SK-N-SH (cell line): ENCODE measurements around the gene COLQ. TPM values are rescaled to one million over a fixed set of nuclear protein-coding genes. Genes with fewer than 3 reads are reported as not detected.

Experiments
- CTCF ChIA-PET: fragments of 300-600, 350-600 bp; formaldehyde crosslinking; extraction: SDS; loops from one replicate; lab custom pipeline; 2021; lab: Yijun Ruan, JAX
- POLR2A ChIA-PET: fragments of 350-600 bp; sonication (Branson Sonifier 250); formaldehyde crosslinking; extraction: SDS; loops from one replicate; lab custom pipeline; 2020; ENCODE audit warnings: antibody characterized with exemption, inconsistent platforms; lab: Yijun Ruan, JAX
- DNase-seq: peaks from one replicate; pipeline ENCODE4 v3.0.0; 2012
- H2AFZ ChIP-seq: fragments of 200-600 bp; sonication (generic); 2 replicates; pipeline ENCODE4 v1.8.1; 2016; ENCODE audit warnings: antibody characterized with exemption, mild to moderate bottlenecking, low read depth
- H3F3A ChIP-seq: fragments of 200-600 bp; sonication (generic); replicated peaks from 2 replicates; pipeline ENCODE3; 2016; ENCODE audit warnings: antibody characterized with exemption, mild to moderate bottlenecking; ENCODE audit not compliant: insufficient read depth
- H3K27ac ChIP-seq, 2 experiments: fragments of 200-500 bp in 1 of 2; fragments of 200-600 bp in 1 of 2; sonication (Bioruptor generic) in 1 of 2; sonication (generic), shearing (Covaris generic) in 1 of 2; 2 replicates each; pipeline versions ENCODE4 v1.5.1 to v1.6.1; 2014 to 2016; ENCODE audit warnings: low read depth in 2 of 2, inconsistent platforms in 1 of 2, low read length in 1 of 2, mild to moderate bottlenecking in 1 of 2, mixed read lengths in 1 of 2
- H3K27me3 ChIP-seq: fragments of 200-600 bp; sonication (generic), shearing (Covaris generic); 2 replicates; pipeline ENCODE4 v1.6.1; 2016; ENCODE audit warnings: mixed run types; ENCODE audit not compliant: insufficient read depth
- H3K36me3 ChIP-seq, 2 experiments: fragments of 200-500 bp in 1 of 2; fragments of 200-600 bp in 1 of 2; sonication (Bioruptor generic) in 1 of 2; sonication (generic) in 1 of 2; replicated peaks in 1 of 2; 2 replicates each; pipeline versions ENCODE3 to v1.5.1; 2014 to 2016; ENCODE audit warnings: low read length in 1 of 2, mild to moderate bottlenecking in 1 of 2; ENCODE audit not compliant: insufficient read depth in 2 of 2, control insufficient read depth in 1 of 2
- H3K4me1 ChIP-seq, 2 experiments: fragments of 200-500 bp in 1 of 2; fragments of 200-600 bp in 1 of 2; sonication (Bioruptor generic) in 1 of 2; sonication (generic), shearing (Covaris generic) in 1 of 2; 2 replicates each; pipeline versions ENCODE4 v1.5.1 to v1.6.1; 2014 to 2016; ENCODE audit warnings: low read depth in 1 of 2, low read length in 1 of 2, mixed run types in 1 of 2; ENCODE audit not compliant: insufficient read depth in 2 of 2, control insufficient read depth in 1 of 2
- H3K4me2 ChIP-seq: fragments of 200-600 bp; sonication (generic), shearing (Covaris generic); 2 replicates; pipeline ENCODE4 v1.6.1; 2017; ENCODE audit warnings: mixed run types
- H3K4me3 ChIP-seq, 2 experiments: fragments of 200-500 bp in 1 of 2; fragments of 200-600 bp in 1 of 2; sonication (Bioruptor generic) in 1 of 2; sonication (generic), shearing (Covaris generic) in 1 of 2; 2 replicates each; pipeline versions ENCODE4 v1.5.1 to v1.8.1; 2014 to 2016; ENCODE audit warnings: low read depth in 2 of 2, inconsistent platforms in 1 of 2, low read length in 1 of 2, mild to moderate bottlenecking in 1 of 2, mixed read lengths in 1 of 2, moderate library complexity in 1 of 2
- H3K79me2 ChIP-seq: fragments of 200-600 bp; sonication (generic); 2 replicates; pipeline ENCODE4 v1.8.1; 2017; ENCODE audit warnings: mild to moderate bottlenecking; ENCODE audit not compliant: insufficient read depth
- H3K9ac ChIP-seq: fragments of 200-600 bp; sonication (generic); 2 replicates; pipeline ENCODE4 v1.6.1; 2017; ENCODE audit warnings: mixed run types
- H3K9me2 ChIP-seq: fragments of 200-600 bp; sonication (generic); 2 replicates; pipeline ENCODE4 v1.6.1; 2017; ENCODE audit warnings: mixed run types
- H3K9me3 ChIP-seq: fragments of 200-600 bp; sonication (generic); 2 replicates; pipeline ENCODE4 v1.6.1; 2017; ENCODE audit warnings: mixed run types, mild to moderate bottlenecking, moderate library complexity
- H4K20me1 ChIP-seq: fragments of 200-600 bp; sonication (generic); 2 replicates; pipeline ENCODE4 v1.6.1; 2017; ENCODE audit warnings: mild to moderate bottlenecking, mixed run types; ENCODE audit not compliant: insufficient read depth
- CHD2 ChIP-seq: fragments of 150-350 bp; IDR thresholded peaks from 2 replicates; pipeline ENCODE4 v1.6.1; 2018; ENCODE audit warnings: low read length; ENCODE audit not compliant: partially characterized antibody
- ELF1 ChIP-seq: IDR thresholded peaks from 2 replicates; pipeline ENCODE4 v1.4.0; 2012
- EZH2phosphoT487 ChIP-seq: fragments of 200-600 bp; sonication (generic); IDR thresholded peaks from 2 replicates; pipeline ENCODE4 v1.6.1; 2017; ENCODE audit warnings: low read depth, mixed run types, mild to moderate bottlenecking, antibody characterized with exemption, moderate library complexity, borderline replicate concordance
- FOXJ3 ChIP-seq: sonication (generic); formaldehyde crosslinking; IDR thresholded peaks from 2 replicates; pipeline ENCODE4 v1.5.1; 2020; ENCODE audit warnings: mild to moderate bottlenecking, missing genetic modification reagents
- FOXM1 ChIP-seq: IDR thresholded peaks from 2 replicates; pipeline ENCODE4 v1.4.0; 2012; ENCODE audit warnings: low read depth, mild to moderate bottlenecking
- GABPA ChIP-seq: IDR thresholded peaks from 2 replicates; pipeline ENCODE4 v1.4.0; 2012; ENCODE audit warnings: low read depth, mild to moderate bottlenecking
- GATA2 ChIP-seq: sonication (generic); formaldehyde crosslinking; IDR thresholded peaks from 2 replicates; pipeline ENCODE4 v1.5.0; 2020; ENCODE audit warnings: mild to moderate bottlenecking, missing genetic modification reagents
- IRF3 ChIP-seq: fragments of 150-350 bp; IDR thresholded peaks from 2 replicates; pipeline ENCODE4 v1.6.1; 2016; ENCODE audit warnings: mild to moderate bottlenecking, low read depth, low read length
- JUND ChIP-seq: IDR thresholded peaks from 2 replicates; pipeline ENCODE4 v1.4.0; 2012
- MEF2A ChIP-seq: IDR thresholded peaks from 2 replicates; pipeline ENCODE4 v1.4.0; 2012; ENCODE audit warnings: low read depth, borderline replicate concordance
- MXI1 ChIP-seq: IDR thresholded peaks from 2 replicates; pipeline ENCODE4 v1.6.1; 2012; ENCODE audit warnings: mild to moderate bottlenecking, low read depth, low read length, improper control_type of control experiment
- NFIC ChIP-seq: IDR thresholded peaks from 2 replicates; pipeline ENCODE4 v1.4.0; 2012; ENCODE audit warnings: borderline replicate concordance
- NRF1 ChIP-seq: IDR thresholded peaks from 2 replicates; pipeline ENCODE4 v1.6.1; 2012; ENCODE audit warnings: low read depth, mild to moderate bottlenecking, low read length
- PBX3 ChIP-seq: IDR thresholded peaks from 2 replicates; pipeline ENCODE4; 2012
- POLR2AphosphoS5 ChIP-seq: IDR thresholded peaks from 2 replicates; pipeline ENCODE4 v1.6.1; 2012; ENCODE audit warnings: low read depth, low read length
- RAD21 ChIP-seq: IDR thresholded peaks from 2 replicates; pipeline ENCODE4 v1.6.1; 2012; ENCODE audit warnings: mild to moderate bottlenecking, low read length
- RCOR1 ChIP-seq: fragments of 150-350 bp; IDR thresholded peaks from 2 replicates; pipeline ENCODE4 v1.6.1; 2017; ENCODE audit warnings: antibody characterized with exemption, low read length
- RFX5 ChIP-seq: IDR thresholded peaks from 2 replicates; pipeline ENCODE4 v1.6.1; 2012; ENCODE audit warnings: mild to moderate bottlenecking, improper control_type of control experiment, low read length
- RXRA ChIP-seq: IDR thresholded peaks from 2 replicates; pipeline ENCODE4 v1.4.0; 2012; ENCODE audit warnings: low read depth, mild to moderate bottlenecking, borderline replicate concordance
- SIN3A ChIP-seq: IDR thresholded peaks from 2 replicates; pipeline ENCODE4 v1.6.1; 2012; ENCODE audit warnings: low read depth, mild to moderate bottlenecking, low read length, moderate library complexity, borderline replicate concordance
- SMC3 ChIP-seq: IDR thresholded peaks from 2 replicates; pipeline ENCODE4 v1.6.1; 2012; ENCODE audit warnings: low read depth, low read length, improper control_type of control experiment
- USF1 ChIP-seq: IDR thresholded peaks from 2 replicates; pipeline ENCODE4 v1.4.0; 2012; ENCODE audit warnings: low read depth, borderline replicate concordance
- YY1 ChIP-seq: IDR thresholded peaks from 2 replicates; pipeline ENCODE4 v1.4.0; 2012; ENCODE audit warnings: low read depth, mild to moderate bottlenecking
- WGBS: methylation state at CpG from one replicate; pipeline ENCODE4 v1.1.6; 2017; ENCODE audit warnings: low lambda C conversion rate; 5-methylcytosine and 5-hydroxymethylcytosine counted together
- polyA plus RNA-seq, 3 experiments: library from polyadenylated mRNA; depleted of rRNA; stranded (reverse); fragments of >200 nt; gene quantifications; 2 replicates each; pipeline ENCODE4 v1.2.3, GENCODE V29; 2012
- TF ChIP-seq, protein P1 (sequence below): fragments of 200-600 bp; sonication (generic); IDR thresholded peaks from 2 replicates; pipeline ENCODE4 v1.6.1; 2017; ENCODE audit warnings: antibody characterized with exemption, mild to moderate bottlenecking, moderate library complexity
- TF ChIP-seq, protein P2 (sequence below): IDR thresholded peaks from 2 replicates; pipeline ENCODE4 v1.4.0; 2012; ENCODE audit warnings: low read depth

Gene COLQ
- polyA plus RNA-seq, 1 of the 3 experiments (the other 2 are of a cell fraction): 1.5 TPM

- no peak overlapping the region for H3K9ac ChIP-seq
- no peaks in the 10 kb centered on the region for H3K27me3 ChIP-seq
- CTCF ChIA-PET: interaction anchor here (0.7 to 5.3 kb wide), 33 partner anchors 10 to 357 kb away, joined by 3 to 59 read pairs (median 5); partner anchors contain the start of genes CAPN7, COLQ, EAF1 and METTL6
- peaks cover 15 to 22% of the 10 kb centered on the region in 2 experiments for H3K36me3 ChIP-seq
- no peaks in the 10 kb centered on the region for H4K20me1 ChIP-seq
- H3K9me3 ChIP-seq: no peaks in the 10 kb centered on the region
- no peaks in the 10 kb centered on the region for H3K9me2 ChIP-seq
- peak; percentile 58 for DNase-seq
- peaks cover 14% of the 10 kb centered on the region for H3F3A ChIP-seq
- WGBS: 2% methylated on average over 3 of the region's 3 CpGs
- POLR2A ChIA-PET: no interaction called here
- no peak overlapping the region for H2AFZ ChIP-seq
- no peak overlapping the region for H3K4me3 ChIP-seq
- no peaks in the 10 kb centered on the region for H3K79me2 ChIP-seq
- no peak overlapping the region; the same call in 1 of the 2 replicates for H3K4me2 ChIP-seq
- TF ChIP-seq GABPA: no peak
- no peak for TF ChIP-seq RFX5
- no peak for TF ChIP-seq EZH2phosphoT487
- TF ChIP-seq GATA2: no peak
- TF ChIP-seq MXI1: no peak
- TF ChIP-seq IRF3: no peak
- TF ChIP-seq JUND: no peak
- no peak for TF ChIP-seq RXRA
- TF ChIP-seq ELF1: no peak
- TF ChIP-seq MEF2A: no peak
- TF ChIP-seq, protein P1, sequence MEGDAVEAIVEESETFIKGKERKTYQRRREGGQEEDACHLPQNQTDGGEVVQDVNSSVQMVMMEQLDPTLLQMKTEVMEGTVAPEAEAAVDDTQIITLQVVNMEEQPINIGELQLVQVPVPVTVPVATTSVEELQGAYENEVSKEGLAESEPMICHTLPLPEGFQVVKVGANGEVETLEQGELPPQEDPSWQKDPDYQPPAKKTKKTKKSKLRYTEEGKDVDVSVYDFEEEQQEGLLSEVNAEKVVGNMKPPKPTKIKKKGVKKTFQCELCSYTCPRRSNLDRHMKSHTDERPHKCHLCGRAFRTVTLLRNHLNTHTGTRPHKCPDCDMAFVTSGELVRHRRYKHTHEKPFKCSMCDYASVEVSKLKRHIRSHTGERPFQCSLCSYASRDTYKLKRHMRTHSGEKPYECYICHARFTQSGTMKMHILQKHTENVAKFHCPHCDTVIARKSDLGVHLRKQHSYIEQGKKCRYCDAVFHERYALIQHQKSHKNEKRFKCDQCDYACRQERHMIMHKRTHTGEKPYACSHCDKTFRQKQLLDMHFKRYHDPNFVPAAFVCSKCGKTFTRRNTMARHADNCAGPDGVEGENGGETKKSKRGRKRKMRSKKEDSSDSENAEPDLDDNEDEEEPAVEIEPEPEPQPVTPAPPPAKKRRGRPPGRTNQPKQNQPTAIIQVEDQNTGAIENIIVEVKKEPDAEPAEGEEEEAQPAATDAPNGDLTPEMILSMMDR: peak; percentile 77
- no peak for TF ChIP-seq YY1
- TF ChIP-seq SIN3A: no peak
- no peak for TF ChIP-seq NRF1
- no peak for TF ChIP-seq PBX3
- TF ChIP-seq RCOR1: no peak
- TF ChIP-seq POLR2AphosphoS5: no peak
- TF ChIP-seq USF1: no peak
- TF ChIP-seq, protein P2, sequence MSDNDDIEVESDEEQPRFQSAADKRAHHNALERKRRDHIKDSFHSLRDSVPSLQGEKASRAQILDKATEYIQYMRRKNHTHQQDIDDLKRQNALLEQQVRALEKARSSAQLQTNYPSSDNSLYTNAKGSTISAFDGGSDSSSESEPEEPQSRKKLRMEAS: no peak
- TF ChIP-seq CHD2: no peak
- no peak for TF ChIP-seq FOXM1
- TF ChIP-seq NFIC: no peak
- TF ChIP-seq FOXJ3: no peak
- TF ChIP-seq RAD21: peak; percentile 82
- peak; percentile 48 for TF ChIP-seq SMC3
- TF ChIP-seq, all 33 proteins: peak for 3
- H3K4me1 ChIP-seq: no peaks in the 10 kb centered on the region
- 0 out of 4 replicates have a peak overlapping the region, but pooled peaks of 1 of the 2 experiments have one; percentile 7 for H3K27ac ChIP-seq
These were observed 36.0 kb upstream of the COLQ start for GRCh38 chr3:15557511-15557946.
